DOHH2 (cell line): ENCODE results near the gene SP140.

Experiments used
- EZH2phosphoT487 ChIP-seq: fragments of 200-600 bp; sonication (generic); IDR thresholded peaks from 2 replicates; pipeline ENCODE4 v1.6.1; 2017; ENCODE audit warnings: borderline replicate concordance, mild to moderate bottlenecking, antibody characterized with exemption, low read length, moderate library complexity, mixed read lengths
- TF ChIP-seq, protein P1 (sequence below): fragments of 200-600 bp; sonication (generic); IDR thresholded peaks from one replicate; pipeline ENCODE4 v1.5.1; 2014; ENCODE audit warnings: antibody characterized with exemption, mild to moderate bottlenecking, low read depth, low read length; ENCODE audit not compliant: poor library complexity, severe bottlenecking

DNA sequence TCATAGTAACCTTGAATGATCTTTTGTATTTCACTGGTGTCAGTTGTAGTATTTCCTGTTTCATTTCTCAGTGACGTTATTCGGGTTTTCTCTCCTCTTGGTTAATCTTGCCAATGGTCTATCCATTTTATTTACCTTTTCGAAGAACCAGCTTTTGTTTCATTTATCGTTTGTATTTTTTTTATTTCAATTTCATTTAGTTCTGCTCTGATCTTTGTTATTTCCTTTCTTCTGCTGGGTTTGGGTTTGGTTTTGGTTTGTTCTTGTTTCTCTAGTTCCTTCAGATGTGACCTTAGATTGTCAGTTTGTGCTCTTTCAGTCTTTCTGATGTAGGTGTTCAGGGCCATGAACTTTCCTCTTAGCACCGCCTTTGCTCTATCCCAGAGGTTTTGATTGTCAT, 36.7 kb downstream of the SP140 start:
- TF ChIP-seq, protein P1, sequence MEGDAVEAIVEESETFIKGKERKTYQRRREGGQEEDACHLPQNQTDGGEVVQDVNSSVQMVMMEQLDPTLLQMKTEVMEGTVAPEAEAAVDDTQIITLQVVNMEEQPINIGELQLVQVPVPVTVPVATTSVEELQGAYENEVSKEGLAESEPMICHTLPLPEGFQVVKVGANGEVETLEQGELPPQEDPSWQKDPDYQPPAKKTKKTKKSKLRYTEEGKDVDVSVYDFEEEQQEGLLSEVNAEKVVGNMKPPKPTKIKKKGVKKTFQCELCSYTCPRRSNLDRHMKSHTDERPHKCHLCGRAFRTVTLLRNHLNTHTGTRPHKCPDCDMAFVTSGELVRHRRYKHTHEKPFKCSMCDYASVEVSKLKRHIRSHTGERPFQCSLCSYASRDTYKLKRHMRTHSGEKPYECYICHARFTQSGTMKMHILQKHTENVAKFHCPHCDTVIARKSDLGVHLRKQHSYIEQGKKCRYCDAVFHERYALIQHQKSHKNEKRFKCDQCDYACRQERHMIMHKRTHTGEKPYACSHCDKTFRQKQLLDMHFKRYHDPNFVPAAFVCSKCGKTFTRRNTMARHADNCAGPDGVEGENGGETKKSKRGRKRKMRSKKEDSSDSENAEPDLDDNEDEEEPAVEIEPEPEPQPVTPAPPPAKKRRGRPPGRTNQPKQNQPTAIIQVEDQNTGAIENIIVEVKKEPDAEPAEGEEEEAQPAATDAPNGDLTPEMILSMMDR = no peak
- no peak for TF ChIP-seq EZH2phosphoT487
